K562 (cell line): ENCODE data around the gene SLC38A8. TPM values are rescaled to one million over a fixed set of nuclear protein-coding genes. Genes with fewer than 3 reads are reported as not detected.
A peak's percentile ranks its signal among the peaks of the same experiment; 100 is the strongest.

Source experiments
- ATAC-seq: fragments of 200-7000 bp; cut with Tn5 transposase; 3 replicates; pipeline ENCODE4 v1.9.1; 2020; ENCODE audit warnings: moderate library complexity
- BruUV-seq: library from RNA; stranded (reverse); fragments of 400-500 nt; replicated peaks from 2 replicates; lab custom pipeline; 2021; lab: Mats Ljungman, UMichigan
- CTCF ChIA-PET: fragments of 300-600 bp; formaldehyde crosslinking; extraction: SDS; loops from one replicate; lab custom pipeline; 2021; ENCODE audit warnings: low intra/inter-chr PET ratio; lab: Yijun Ruan, JAX
- POLR2A ChIA-PET: fragments of 300-600, 350-650 bp; sonication (Branson Sonifier 250); formaldehyde crosslinking; extraction: SDS; loops from one replicate; lab custom pipeline; 2021; ENCODE audit warnings: antibody characterized with exemption, inconsistent platforms; lab: Yijun Ruan, JAX
- DNase-seq, 4 experiments: peaks; one replicate each; pipeline versions ENCODE4 v3.0.0 to v3.0.0-alpha.2; 2011 to 2018; ENCODE audit warnings: low spot score in 3 of 4, mixed read lengths in 3 of 4; ENCODE audit errors: extremely low read depth in 1 of 4
- FAIRE-seq: peaks from 2 replicates; lab custom pipeline; 2011; peaks lifted over from hg19 to GRCh38; lab: Jason Lieb, UNC
- H2AFZ ChIP-seq: 2 replicates; pipeline ENCODE4 v1.6.0; 2011; ENCODE audit warnings: low read depth, low read length, control low read depth, inconsistent platforms
- H3K27ac ChIP-seq: fragments of 200-600 bp; 3 replicates; pipeline ENCODE4 v1.8.0; 2011; ENCODE audit warnings: low read depth, mild to moderate bottlenecking, control low read depth, inconsistent platforms, low read length, moderate library complexity, mixed read lengths; ENCODE audit errors: extremely low read depth
- H3K27me3 ChIP-seq, 2 experiments: fragments of 300-600 bp in 1 of 2; 2 replicates in 1 of 2; 3 replicates in 1 of 2; pipeline versions ENCODE4 v1.6.0 to v1.8.0; 2011; ENCODE audit warnings: inconsistent platforms in 2 of 2, low read length in 2 of 2, mild to moderate bottlenecking in 1 of 2, mixed read lengths in 1 of 2, moderate library complexity in 1 of 2; ENCODE audit not compliant: control insufficient read depth in 2 of 2, insufficient read depth in 2 of 2
- H3K36me3 ChIP-seq: fragments of 300-600 bp; 3 replicates; pipeline ENCODE4 v1.8.0; 2011; ENCODE audit warnings: mild to moderate bottlenecking, low read length, inconsistent platforms; ENCODE audit not compliant: control insufficient read depth, insufficient read depth
- H3K4me1 ChIP-seq, 2 experiments: fragments of 200-600 bp in 1 of 2; replicated peaks in 1 of 2; 2 replicates in 1 of 2; 3 replicates in 1 of 2; pipeline versions ENCODE4 v1.5.1 to v1.8.0; 2011; ENCODE audit warnings: inconsistent platforms in 2 of 2, low read length in 2 of 2, mild to moderate bottlenecking in 1 of 2, mixed read lengths in 1 of 2, moderate library complexity in 1 of 2; ENCODE audit not compliant: control insufficient read depth in 2 of 2, insufficient read depth in 2 of 2
- H3K4me2 ChIP-seq: 2 replicates; pipeline ENCODE4 v1.6.1; 2011; ENCODE audit warnings: low read length, control low read depth, inconsistent platforms, mixed read lengths; ENCODE audit not compliant: insufficient read depth
- H3K4me3 ChIP-seq: fragments of 200-600 bp; sonication (generic), shearing (Covaris generic); 2 replicates; pipeline ENCODE4 v1.5.1; 2016; ENCODE audit warnings: control low read depth, inconsistent platforms
- H3K79me2 ChIP-seq: fragments of 200-600 bp; 3 replicates; pipeline ENCODE4 v1.8.0; 2011; ENCODE audit warnings: low read length, inconsistent platforms; ENCODE audit not compliant: control insufficient read depth, insufficient read depth
- H3K9ac ChIP-seq, 2 experiments: 2 replicates each; pipeline versions ENCODE4 v1.6.0 to v1.6.1; 2011; ENCODE audit warnings: low read depth in 2 of 2, low read length in 2 of 2, control low read depth in 1 of 2, inconsistent platforms in 1 of 2, mild to moderate bottlenecking in 1 of 2, mixed read lengths in 1 of 2; ENCODE audit not compliant: insufficient read depth in 1 of 2
- H3K9me1 ChIP-seq: one replicate; pipeline ENCODE4 v1.6.0; 2011; ENCODE audit warnings: inconsistent platforms, mild to moderate bottlenecking, low read length, moderate library complexity; ENCODE audit not compliant: control insufficient read depth, insufficient read depth
- H3K9me3 ChIP-seq: replicated peaks from 2 replicates; pipeline ENCODE4 v1.5.1; 2011; ENCODE audit warnings: low read depth, low read length, inconsistent platforms; ENCODE audit not compliant: control insufficient read depth, insufficient read depth
- H4K20me1 ChIP-seq: replicated peaks from 2 replicates; pipeline ENCODE4 v1.6.1; 2011; ENCODE audit warnings: low read length, inconsistent platforms, mixed read lengths; ENCODE audit not compliant: control insufficient read depth, insufficient read depth
- ARHGAP35 ChIP-seq: fragments of 450-650 bp; IDR thresholded peaks from 2 replicates; pipeline ENCODE4 v1.6.1; 2018; ENCODE audit not compliant: partially characterized antibody
- ATF3 ChIP-seq, 2 experiments: fragments of 450-650 bp in 1 of 2; sonication (generic) in 1 of 2; formaldehyde crosslinking in 1 of 2; IDR thresholded peaks in 1 of 2; conservative IDR thresholded peaks in 1 of 2; 2 replicates each; pipeline versions ENCODE4 v1.6.1 to v1.8.1; 2016 to 2023; ENCODE audit warnings: mild to moderate bottlenecking in 2 of 2, moderate library complexity in 2 of 2, inconsistent platforms in 1 of 2, missing genetic modification reagents in 1 of 2
- ATF6 ChIP-seq: sonication (generic); formaldehyde crosslinking; IDR thresholded peaks from 2 replicates; pipeline ENCODE4 v1.4.0; 2020; ENCODE audit warnings: mild to moderate bottlenecking, missing genetic modification reagents
- BCOR ChIP-seq: fragments of 450-650 bp; IDR thresholded peaks from 2 replicates; pipeline ENCODE4 v1.6.1; 2016
- BRD4 ChIP-seq: fragments of 200-600 bp; sonication (generic); IDR thresholded peaks from 2 replicates; pipeline ENCODE4 v1.6.1; 2017; ENCODE audit warnings: inconsistent platforms
- CEBPG ChIP-seq, 3 experiments: fragments of 200-800 bp in 1 of 3; sonication (Bioruptor generic) in 1 of 3; sonication (generic) in 1 of 3; formaldehyde crosslinking in 1 of 3; IDR thresholded peaks in 2 of 3; conservative IDR thresholded peaks in 1 of 3; 2 replicates each; pipeline versions ENCODE4 v1.6.1 to v1.8.0; 2016 to 2022; ENCODE audit warnings: missing compliant biosample characterization in 2 of 3, missing genetic modification characterization in 2 of 3, mild to moderate bottlenecking in 1 of 3, missing genetic modification reagents in 1 of 3
- ELK1 ChIP-seq: sonication (generic); formaldehyde crosslinking; IDR thresholded peaks from 2 replicates; pipeline ENCODE4 v1.8.1; 2022; ENCODE audit warnings: missing genetic modification reagents
- MYC ChIP-seq, 2 experiments: fragments of 250-450 bp in 1 of 2; sonication (Bioruptor Pico) in 1 of 2; IDR thresholded peaks; 2 replicates each; pipeline versions ENCODE4 v1.5.1 to v1.6.1; 2012 to 2021; ENCODE audit warnings: low read depth in 2 of 2, borderline replicate concordance in 1 of 2, improper control_type of control experiment in 1 of 2, low read length in 1 of 2, mild to moderate bottlenecking in 1 of 2, moderate library complexity in 1 of 2
- RBM25 ChIP-seq: fragments of 200-400 bp; formaldehyde crosslinking; IDR thresholded peaks from 2 replicates; pipeline ENCODE4 v1.6.1; 2018; ENCODE audit warnings: low read length, low read depth, moderate library complexity; ENCODE audit not compliant: severe bottlenecking
- TAF15 ChIP-seq: fragments of 200-400 bp; formaldehyde crosslinking; IDR thresholded peaks from 2 replicates; pipeline ENCODE4 v1.6.1; 2017; ENCODE audit warnings: mild to moderate bottlenecking, low read depth, low read length, moderate library complexity
- USF1 ChIP-seq: sonication (generic); formaldehyde crosslinking; IDR thresholded peaks from 2 replicates; pipeline ENCODE4 v1.9.0; 2022; ENCODE audit warnings: mild to moderate bottlenecking, missing genetic modification reagents
- ZNF395 ChIP-seq: fragments of 200-800 bp; sonication (Bioruptor generic); IDR thresholded peaks from 2 replicates; pipeline ENCODE4 v1.6.1; 2017; ENCODE audit warnings: missing genetic modification characterization, missing compliant biosample characterization
- WGBS: fragments of 100-300 bp; shearing (Covaris generic); methylation state at CpG from one replicate; pipeline ENCODE4 v1.1.6; 2016; ENCODE audit warnings: low coverage, mixed read lengths; ENCODE audit not compliant: insufficient coverage; ENCODE audit errors: missing lambda C conversion rate; 5-methylcytosine and 5-hydroxymethylcytosine counted together
- in situ Hi-C: fragments of 300-500 bp; cut with MboI; formaldehyde crosslinking; loops from 4 replicates; pipeline ENCODE4 v1.15.0; 2018; ENCODE audit warnings: inconsistent platforms, mixed read lengths
- intact Hi-C: fragments of 100-400 bp; cut with micrococcal nuclease; formaldehyde crosslinking; loops from 2 replicates; pipeline ENCODE4 v1.14.2; 2022
- polyA plus RNA-seq, 8 experiments: library from polyadenylated mRNA; depleted of rRNA in 4 of 8; stranded (reverse) in 5 of 8; unstranded in 3 of 8; fragments of >200 nt; fragmentation: Nextera tagmentation in 2 of 8; fragmentation: Illumina TruSeq in 1 of 8; extraction: Ambion mirVana in 2 of 8; extraction: Trizol in 1 of 8; gene quantifications; 2 replicates each; pipeline versions ENCODE4 v1.2.1 to v1.2.3, GENCODE V29; 2011 to 2014; ENCODE audit warnings: inconsistent platforms in 1 of 8, missing spikeins in 1 of 8
- total RNA-seq, 7 experiments: library from RNA; depleted of rRNA in 6 of 7; stranded (reverse); fragments of >200 nt in 6 of 7; fragmentation: Illumina TruSeq in 2 of 7; extraction: Trizol in 2 of 7; gene quantifications; 2 replicates each; pipeline versions ENCODE4 v1.2.1 to v1.2.3, GENCODE V29; 2011 to 2021; ENCODE audit warnings: low replicate concordance in 1 of 7

SLC38A8 gene
- total and polyA plus RNA-seq, 9 of the 15 experiments (the other 6 are each of a cell fraction or from before 2014, with no cell fraction given), result 0.28 TPM; not detected in 8

GRCh38 chr16:84009282-84009681 is 33.3 kb downstream of the SLC38A8 start:
- ChIA-PET CTCF (no interaction called here), POLR2A (interaction anchor here (1.1 to 2.9 kb wide), 2 partner anchors 9 to 13 kb away, joined by 4 to 11 read pairs; no protein-coding TSS in a partner anchor)
- FAIRE-seq (no peak), ATAC-seq (no peak), DNase-seq (no peak)
- intact Hi-C loops (no loop called here), in situ Hi-C loops (no loop called here)
- H3K27me3 ChIP-seq, result peaks cover 16 to 30% of the 10 kb centered on the region in 2 experiments
- no peaks in the 10 kb centered on the region; the same call in 1 of the 2 replicates for H4K20me1 ChIP-seq
- no peaks in the 10 kb centered on the region for H3K9me1 ChIP-seq
- no peaks in the 10 kb centered on the region for H3K9me3 ChIP-seq
- peaks cover 4 to 10% of the 10 kb centered on the region in 2 experiments; a peak in 4 of 5 replicates for H3K4me1 ChIP-seq
- no peak overlapping the region for H2AFZ ChIP-seq
- H3K4me3 ChIP-seq, result no peak overlapping the region
- no peak overlapping the region for H3K4me2 ChIP-seq
- 33% methylated on average over 6 of the region's 6 CpGs for WGBS
- H3K27ac ChIP-seq, result no peak overlapping the region
- no TSS peak for BruUV-seq
- H3K9ac ChIP-seq, result no peak overlapping the region
- no peaks in the 10 kb centered on the region for H3K36me3 ChIP-seq
- no peaks in the 10 kb centered on the region for H3K79me2 ChIP-seq
- TF ChIP-seq MYC (IDR thresholded peaks at IDR 0.05; ENCODE audit: low read depth, low read length), result peak; percentile 26; the same call in 1 of the 2 replicates
- no peak for TF ChIP-seq MYC (CRISPR knock-in tag; IDR thresholded peaks at IDR 0.05; ENCODE audit: borderline replicate concordance, low read depth)
- no peak for TF ChIP-seq ZNF395 (CRISPR knock-in tag)
- no peak for TF ChIP-seq ELK1 (CRISPR knock-in tag)
- no peak for TF ChIP-seq ATF6 (CRISPR knock-in tag)
- peak; percentile 59; the same call in 1 of the 2 replicates for TF ChIP-seq BCOR
- peak; percentile 35 for TF ChIP-seq ATF3 (IDR thresholded peaks at IDR 0.05)
- no peak for TF ChIP-seq ATF3 (CRISPR knock-in tag; conservative IDR thresholded peaks at IDR 0.05)
- peak; percentile 60; the same call in 1 of the 2 replicates for TF ChIP-seq USF1
- TF ChIP-seq TAF15, result no peak
- TF ChIP-seq ARHGAP35, result no peak
- TF ChIP-seq BRD4, result no peak
- TF ChIP-seq RBM25, result peak; percentile 71
- TF ChIP-seq CEBPG (CRISPR knock-in tag; IDR thresholded peaks at IDR 0.05), result peak; percentile 60
- 0 out of 4 replicates have a peak, but pooled peaks of 1 of the 2 experiments have one; percentile 24 for TF ChIP-seq CEBPG (tag; conservative IDR thresholded peaks at IDR 0.05 in 1 of 2, IDR thresholded peaks at IDR 0.05 in 1 of 2)
